ENCODE data around the gene SPEG.
A peak's percentile ranks its signal among the peaks of the same experiment; 100 is the strongest.

Gene SPEG

DNA sequence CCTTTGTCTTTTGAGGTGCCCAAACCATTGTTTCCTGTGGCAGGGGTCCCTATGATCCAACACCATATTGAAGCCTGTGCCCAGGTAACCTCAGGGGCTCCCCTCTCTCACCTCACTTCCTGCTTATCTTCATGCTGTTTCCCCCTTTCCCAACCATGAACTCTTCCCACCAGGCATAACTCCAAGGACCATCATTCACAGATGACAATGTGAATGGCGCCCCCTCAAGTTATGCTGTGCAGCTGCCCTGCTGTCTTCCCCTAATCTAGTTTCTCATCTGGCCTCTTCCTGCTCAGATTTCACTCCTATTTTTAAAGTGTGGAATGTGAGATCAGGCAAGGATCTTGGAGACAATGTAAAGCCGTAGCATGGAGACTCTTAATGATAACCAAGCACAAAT, 65.5 kb downstream of the SPEG start:
- peaks cover 54% of the 10 kb centered on the region for H3K4me1 ChIP-seq
- H3K4me3 ChIP-seq (ENCODE audit: low read depth, low read length) = no peak overlapping the region

GRCh38 chr2:219501849-219502248, 67.2 kb downstream of the SPEG start:
- TF ChIP-seq, protein P1, sequence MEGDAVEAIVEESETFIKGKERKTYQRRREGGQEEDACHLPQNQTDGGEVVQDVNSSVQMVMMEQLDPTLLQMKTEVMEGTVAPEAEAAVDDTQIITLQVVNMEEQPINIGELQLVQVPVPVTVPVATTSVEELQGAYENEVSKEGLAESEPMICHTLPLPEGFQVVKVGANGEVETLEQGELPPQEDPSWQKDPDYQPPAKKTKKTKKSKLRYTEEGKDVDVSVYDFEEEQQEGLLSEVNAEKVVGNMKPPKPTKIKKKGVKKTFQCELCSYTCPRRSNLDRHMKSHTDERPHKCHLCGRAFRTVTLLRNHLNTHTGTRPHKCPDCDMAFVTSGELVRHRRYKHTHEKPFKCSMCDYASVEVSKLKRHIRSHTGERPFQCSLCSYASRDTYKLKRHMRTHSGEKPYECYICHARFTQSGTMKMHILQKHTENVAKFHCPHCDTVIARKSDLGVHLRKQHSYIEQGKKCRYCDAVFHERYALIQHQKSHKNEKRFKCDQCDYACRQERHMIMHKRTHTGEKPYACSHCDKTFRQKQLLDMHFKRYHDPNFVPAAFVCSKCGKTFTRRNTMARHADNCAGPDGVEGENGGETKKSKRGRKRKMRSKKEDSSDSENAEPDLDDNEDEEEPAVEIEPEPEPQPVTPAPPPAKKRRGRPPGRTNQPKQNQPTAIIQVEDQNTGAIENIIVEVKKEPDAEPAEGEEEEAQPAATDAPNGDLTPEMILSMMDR (IDR thresholded peaks at IDR 0.05; ENCODE audit: low read depth, low read length) = no peak
- Histone ChIP-seq H3K4me1 (peaks cover 57% of the 10 kb centered on the region), H3K9me3 (no peaks in the 10 kb centered on the region; the same call in 1 of the 2 replicates), H3K4me3 (ENCODE audit: low read depth, low read length) (no peak overlapping the region), H3K27me3 (no peaks in the 10 kb centered on the region), H3K36me3 (peaks cover 8% of the 10 kb centered on the region; the same call in 1 of the 2 replicates)
- no peak for DNase-seq

More for the DNA sequence above, 65.5 kb downstream of the SPEG start:
- TF ChIP-seq, protein P1 (IDR thresholded peaks at IDR 0.05; ENCODE audit: low read depth, low read length) = peak; percentile 52
- Histone ChIP-seq H3K27me3 (no peaks in the 10 kb centered on the region), H3K36me3 (no peaks in the 10 kb centered on the region), H3K9me3 (no peaks in the 10 kb centered on the region; the same call in 1 of the 2 replicates)
- no peak for DNase-seq

- TF ChIP-seq, protein P1 (IDR thresholded peaks at IDR 0.05; ENCODE audit: low read depth, low read length) = no peak
- peaks cover 8% of the 10 kb centered on the region; the same call in 1 of the 2 replicates for H3K36me3 ChIP-seq
- peaks cover 61% of the 10 kb centered on the region for H3K4me1 ChIP-seq
- H3K9me3 ChIP-seq = no peaks in the 10 kb centered on the region
- H3K4me3 ChIP-seq (ENCODE audit: low read depth, low read length) = no peak overlapping the region
- H3K27me3 ChIP-seq = no peaks in the 10 kb centered on the region
- DNase-seq = no peak
Observed at GRCh38 chr2:219502618-219503017, 68.0 kb downstream of the SPEG start.

DNA sequence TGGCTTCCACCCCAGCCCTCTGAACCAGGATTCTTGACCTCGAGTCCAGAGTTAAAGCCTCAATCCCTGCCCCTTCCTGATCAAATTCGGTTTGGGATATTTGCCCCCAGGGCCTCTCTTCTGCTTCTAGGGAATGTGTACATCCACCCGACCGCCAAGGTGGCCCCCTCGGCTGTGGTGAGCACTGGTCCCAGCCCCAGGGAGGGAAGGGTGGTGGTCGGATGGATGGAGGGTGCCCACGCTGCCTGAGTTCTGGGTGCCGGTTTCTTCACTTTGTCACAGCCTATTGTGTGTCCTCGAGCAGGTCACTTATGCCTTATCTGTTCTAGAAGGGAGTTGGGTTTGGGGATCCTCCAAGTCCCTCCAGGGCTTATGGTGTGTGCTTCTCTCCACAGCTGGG, 70.9 kb downstream of the SPEG start:
- H3K36me3 ChIP-seq = peaks cover 8% of the 10 kb centered on the region; the same call in 1 of the 2 replicates
- no peak for DNase-seq
- no peaks in the 10 kb centered on the region for H3K9me3 ChIP-seq
- no peak overlapping the region for H3K4me3 ChIP-seq (ENCODE audit: low read depth, low read length)
- peaks cover 70% of the 10 kb centered on the region for H3K4me1 ChIP-seq
- no peaks in the 10 kb centered on the region for H3K27me3 ChIP-seq
- TF ChIP-seq, protein P1 (IDR thresholded peaks at IDR 0.05; ENCODE audit: low read depth, low read length) = no peak

- peaks cover 8% of the 10 kb centered on the region; the same call in 1 of the 2 replicates for H3K36me3 ChIP-seq
- no peaks in the 10 kb centered on the region for H3K9me3 ChIP-seq
- no peaks in the 10 kb centered on the region for H3K27me3 ChIP-seq
- DNase-seq = no peak
- peaks cover 75% of the 10 kb centered on the region for H3K4me1 ChIP-seq
- no peak overlapping the region for H3K4me3 ChIP-seq (ENCODE audit: low read depth, low read length)
- TF ChIP-seq, protein P1 (IDR thresholded peaks at IDR 0.05; ENCODE audit: low read depth, low read length) = no peak
Observed at GRCh38 chr2:219506153-219506801, 71.6 kb downstream of the SPEG start.

DNA sequence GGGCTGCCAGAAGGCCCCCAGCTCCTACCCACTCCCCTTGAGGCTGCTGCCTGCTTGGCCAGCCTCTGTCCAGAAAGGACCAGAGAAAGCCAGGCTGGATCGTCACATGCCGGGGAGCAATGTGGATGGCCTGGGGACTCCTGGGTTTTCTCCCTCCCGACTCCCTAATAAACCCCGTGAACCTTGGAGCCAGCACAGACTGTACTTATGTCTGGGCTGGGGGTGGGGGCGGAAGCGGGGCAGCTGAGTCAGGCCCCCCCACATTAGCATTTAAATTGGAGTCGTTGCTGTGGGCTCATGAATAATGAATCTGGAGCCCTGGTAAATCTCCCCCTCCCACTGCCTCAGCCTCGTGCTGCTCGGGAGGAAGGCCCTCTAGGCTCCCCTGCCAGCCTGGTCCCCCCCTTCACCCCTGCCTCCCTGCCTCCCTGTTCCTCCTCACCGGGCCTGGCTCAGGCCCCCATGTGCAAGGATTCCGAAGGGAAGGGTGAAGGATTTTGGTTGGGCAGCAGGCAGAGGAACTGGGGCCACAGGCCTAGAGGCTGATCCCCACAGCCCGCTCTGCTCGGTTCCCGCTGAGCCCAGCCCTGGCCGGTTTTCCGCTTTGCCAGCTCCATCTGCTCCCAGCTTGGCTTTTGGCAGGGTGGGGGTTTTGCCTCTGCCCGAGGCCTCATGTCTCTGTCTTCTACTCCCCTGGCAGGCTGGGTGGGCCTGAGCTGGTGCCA, 72.3 kb downstream of the SPEG start:
- Histone ChIP-seq H3K9me3 (no peaks in the 10 kb centered on the region), H3K27me3 (no peaks in the 10 kb centered on the region), H3K36me3 (peaks cover 8% of the 10 kb centered on the region; the same call in 1 of the 2 replicates), H3K4me3 (ENCODE audit: low read depth, low read length) (no peak overlapping the region), H3K4me1 (peaks cover 75% of the 10 kb centered on the region)
- TF ChIP-seq, protein P1 (IDR thresholded peaks at IDR 0.05; ENCODE audit: low read depth, low read length) = no peak
- DNase-seq = peak; percentile 83

Data from BE2C (cell line).